NCI-H2171 treated with DMSO at 0.1 percent for 48 hours (cell line): ENCODE data around the gene PCBP3.
A peak's percentile ranks its signal among the peaks of the same experiment; 100 is the strongest.
"Not testable (repeated sequence)": the region's sequence is repeated elsewhere in the genome, so short reads cannot be mapped to it uniquely, and the experiment has no call there.

Experiments
- DNase-seq: peaks from one replicate; lab custom pipeline; 2025; lab: John Stamatoyannopoulos, UW

The PCBP3 gene

GRCh38 chr21:45945868-45946210 lies 302.3 kb downstream of the PCBP3 start:
- DNase-seq = no peak

DNA sequence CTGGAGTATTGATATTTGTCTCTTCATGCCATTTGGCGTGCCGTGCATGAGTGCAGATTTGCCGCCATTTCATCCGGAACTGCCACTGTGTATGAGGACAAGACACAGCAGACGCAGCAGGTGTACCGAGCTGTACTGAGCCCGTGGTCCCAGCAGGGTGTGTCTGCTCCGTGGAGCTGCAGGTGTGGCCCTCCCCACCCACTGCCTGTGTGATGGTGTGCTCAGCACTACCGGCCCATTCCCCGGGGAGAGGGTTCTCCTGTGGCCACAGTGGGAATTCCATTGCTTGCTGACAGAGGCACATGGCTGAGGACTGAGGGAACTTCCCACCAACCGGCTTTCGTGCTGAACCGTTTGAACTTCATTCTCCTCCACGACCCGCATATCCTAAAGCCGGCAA lies 303.8 kb downstream of the PCBP3 start:
- peak; percentile 24 for DNase-seq

GRCh38 chr21:45947716-45948255 lies 304.3 kb downstream of the PCBP3 start:
- no peak for DNase-seq

DNA sequence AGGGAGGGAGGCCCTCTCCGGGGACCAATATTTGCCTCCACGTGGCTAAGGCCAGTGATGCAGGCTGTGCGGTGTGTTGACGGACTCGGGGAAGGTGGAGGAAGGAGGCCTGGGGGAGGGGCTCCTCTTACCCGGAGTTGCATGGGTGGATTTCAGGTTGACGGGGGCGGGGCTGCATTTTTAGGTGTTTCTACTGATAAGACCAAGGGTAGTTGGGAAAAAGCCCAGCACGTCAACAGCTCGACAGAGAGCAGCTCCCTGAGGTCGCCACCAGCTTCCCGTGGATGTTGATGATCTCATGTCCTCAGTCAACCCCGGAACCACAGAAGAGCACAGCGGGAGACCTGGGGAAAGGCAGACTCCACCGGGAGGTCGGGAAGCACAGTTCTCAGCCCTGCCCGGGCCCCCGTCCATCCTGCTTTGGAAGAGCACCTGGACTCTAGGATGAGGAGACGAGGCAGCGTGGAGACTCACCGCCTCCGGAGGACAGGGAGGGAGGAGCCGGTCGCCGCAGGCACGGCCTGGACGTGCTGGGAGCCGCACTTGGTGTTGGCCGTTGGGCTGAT lies 305.1 kb downstream of the PCBP3 start:
- no peak for DNase-seq

DNA sequence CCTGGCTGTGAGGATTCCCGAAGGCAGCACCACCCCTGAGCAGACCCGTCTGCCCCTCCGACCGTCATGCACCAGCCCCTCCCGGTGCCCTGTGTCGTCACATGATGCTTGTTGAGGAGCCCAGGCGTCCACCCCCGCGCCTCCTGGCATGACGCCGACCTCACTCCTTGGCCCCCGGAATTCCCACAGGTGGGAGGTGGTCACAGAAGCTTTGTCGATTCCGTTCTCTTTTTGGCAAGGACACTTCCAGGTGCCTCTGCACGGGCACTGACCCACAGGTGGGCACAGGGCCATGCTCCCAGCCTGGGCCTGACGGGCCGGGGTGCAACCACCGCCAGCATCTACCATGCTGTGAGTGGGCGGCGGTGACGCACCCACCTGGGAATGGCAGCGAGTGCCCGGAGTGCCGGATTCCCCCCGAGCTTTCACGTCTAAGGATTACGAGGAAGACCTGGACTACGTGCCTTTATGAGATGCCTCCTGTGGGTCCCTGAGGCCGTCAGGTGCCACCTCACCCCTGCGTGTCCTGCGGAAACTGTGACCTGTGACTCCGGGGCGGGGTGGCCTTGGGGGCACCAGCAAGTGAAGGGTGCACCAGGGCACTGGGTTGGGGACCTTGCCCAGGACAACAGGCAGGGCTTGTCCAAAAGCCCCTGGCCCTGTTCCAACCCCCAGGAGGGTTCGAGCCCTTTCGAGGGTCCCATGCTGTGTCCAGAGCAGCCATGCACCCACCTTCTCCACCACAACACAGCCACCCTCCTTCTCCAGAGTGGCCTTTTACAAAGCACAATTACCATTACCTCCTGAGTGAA lies 306.6 kb downstream of the PCBP3 start:
- peak; percentile 33 for DNase-seq

GRCh38 chr21:45950740-45951515 lies 307.4 kb downstream of the PCBP3 start:
- peak; percentile 94 for DNase-seq

DNA sequence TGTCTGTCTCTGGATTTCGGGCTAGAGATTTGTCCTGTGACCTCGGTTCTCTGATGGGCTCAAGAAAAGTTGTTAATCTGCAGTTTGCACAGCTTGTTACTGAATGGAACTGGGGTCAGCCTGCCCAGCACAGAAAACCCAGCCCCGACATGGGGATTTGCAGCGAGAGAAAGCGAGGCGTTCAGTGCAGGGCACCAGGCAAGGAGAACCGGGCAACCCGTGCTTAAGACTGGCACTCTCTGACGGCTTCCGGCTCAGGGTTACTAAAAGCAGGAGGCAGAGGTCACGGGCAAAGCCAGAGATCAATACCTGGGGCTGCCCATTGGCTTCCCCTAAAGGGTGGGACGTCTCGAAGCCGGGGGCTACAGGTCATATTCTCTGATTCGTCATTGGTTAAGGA lies 308.2 kb downstream of the PCBP3 start:
- no peak for DNase-seq

DNA sequence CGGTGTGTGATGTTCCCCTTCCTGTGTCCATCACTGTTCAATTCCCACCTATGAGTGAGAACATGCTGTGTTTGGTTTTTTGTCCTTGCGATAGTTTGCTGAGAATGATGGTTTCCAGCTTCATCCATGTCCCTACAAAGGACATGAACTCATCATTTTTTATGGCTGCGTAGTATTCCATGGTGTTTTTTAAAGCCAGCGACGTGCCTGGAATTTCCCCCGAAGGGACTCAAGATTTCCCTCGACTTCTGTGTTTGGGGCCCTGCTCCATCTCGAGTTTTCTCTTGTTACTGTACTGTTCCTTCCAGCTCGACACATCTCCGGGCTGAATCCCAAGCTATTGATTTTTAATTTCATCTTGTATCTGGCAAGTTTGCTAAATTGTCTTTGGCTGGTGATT lies 309.0 kb downstream of the PCBP3 start:
- not testable (repeated sequence) for DNase-seq

GRCh38 chr21:45952974-45953373 lies 309.4 kb downstream of the PCBP3 start:
- no peak for DNase-seq

DNA sequence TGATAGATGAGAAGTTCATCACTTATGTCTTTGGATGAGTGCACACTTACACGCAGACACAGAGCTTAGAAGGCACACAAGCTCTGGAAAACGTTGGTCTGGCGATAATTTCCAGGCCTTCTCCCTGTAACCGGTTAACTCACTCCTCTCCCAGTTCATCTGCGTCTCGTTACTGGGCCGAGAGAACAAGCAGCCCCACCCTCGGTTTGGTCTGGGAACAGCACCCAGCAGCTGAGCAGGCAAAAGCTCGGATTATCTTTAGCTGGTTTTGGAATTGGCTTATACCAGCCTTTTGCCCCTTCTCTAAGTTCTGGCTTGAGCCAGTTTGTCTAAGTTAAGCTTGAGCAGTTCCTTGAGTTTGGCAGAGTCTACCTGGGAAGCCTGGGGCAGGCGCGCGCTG lies 310.7 kb downstream of the PCBP3 start:
- DNase-seq = no peak

- DNase-seq = no peak
These were observed 311.4 kb downstream of the PCBP3 start for GRCh38 chr21:45954921-45955320.

DNA sequence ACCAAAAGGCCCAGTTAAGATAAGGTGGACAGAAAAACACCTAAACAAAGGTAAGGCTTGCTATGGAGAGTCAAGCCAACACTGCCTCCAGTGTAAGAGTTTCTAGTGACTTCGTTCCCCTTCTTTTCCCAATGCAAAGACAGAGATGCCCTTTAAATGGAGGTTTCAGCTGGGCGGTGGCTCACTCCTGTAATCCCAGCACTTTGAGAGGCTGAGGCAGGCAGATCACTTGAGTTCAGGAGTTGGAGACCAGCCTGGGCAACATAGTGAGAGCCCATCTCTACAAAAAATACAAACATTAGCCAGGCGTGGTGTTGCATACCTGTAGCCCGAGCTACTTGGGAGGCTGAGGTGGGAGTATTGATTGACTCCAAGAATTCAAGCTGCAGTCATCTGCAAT lies 314.0 kb downstream of the PCBP3 start:
- no peak for DNase-seq

DNA sequence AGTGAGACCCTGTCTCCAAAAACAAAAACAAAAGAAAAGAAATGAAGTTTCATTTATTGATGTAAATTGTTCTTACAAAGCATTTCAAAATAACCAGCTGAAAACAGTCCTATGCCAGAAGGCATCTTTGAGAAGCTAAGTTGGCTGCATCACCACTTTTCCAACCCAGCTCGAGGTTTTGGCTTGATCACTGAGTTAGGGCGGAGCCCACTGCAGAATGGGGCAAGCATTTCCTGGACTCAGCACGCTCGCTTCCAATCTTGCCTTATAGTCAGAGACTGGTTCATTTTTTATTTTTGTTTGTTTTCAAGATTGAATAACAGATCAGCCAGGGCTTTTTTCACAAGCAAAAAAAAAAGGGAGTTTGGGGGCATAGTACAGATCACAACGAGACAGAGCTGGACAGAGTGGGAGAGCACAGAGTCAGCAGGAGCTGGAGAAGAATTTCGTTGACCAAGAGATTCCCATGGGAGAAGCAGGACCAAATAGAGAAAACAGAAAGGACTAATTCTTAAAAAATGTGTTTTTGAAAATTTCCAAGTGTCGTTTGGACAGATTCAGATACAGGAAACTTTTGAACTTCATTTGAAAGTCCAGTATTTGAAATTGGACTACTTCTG lies 314.6 kb downstream of the PCBP3 start:
- no peak for DNase-seq

DNA sequence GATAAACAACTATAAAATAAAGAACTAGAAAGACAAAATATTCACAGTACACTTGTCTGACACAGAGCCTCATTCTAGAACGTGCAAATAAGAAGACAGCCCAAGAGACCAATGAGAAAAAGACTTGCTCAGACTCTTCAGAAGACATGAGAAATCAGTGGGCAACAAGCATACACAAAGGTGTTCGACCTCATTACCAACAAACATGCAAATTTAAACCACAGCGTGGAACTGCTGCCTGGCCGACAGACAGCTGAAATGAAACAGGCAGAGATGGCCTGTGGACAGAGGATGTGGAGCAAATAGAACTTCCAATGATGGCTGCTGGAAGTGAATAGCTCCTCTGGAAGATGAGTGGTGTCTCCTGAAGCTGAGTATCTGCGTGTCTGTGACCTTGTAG lies 315.7 kb downstream of the PCBP3 start:
- DNase-seq = no peak

GRCh38 chr21:45959779-45960390 lies 316.4 kb downstream of the PCBP3 start:
- DNase-seq = no peak

GRCh38 chr21:45961408-45961807 lies 317.9 kb downstream of the PCBP3 start:
- DNase-seq = not testable (repeated sequence)

- DNase-seq = no peak
These were observed 319.2 kb downstream of the PCBP3 start for GRCh38 chr21:45962531-45963231.

DNA sequence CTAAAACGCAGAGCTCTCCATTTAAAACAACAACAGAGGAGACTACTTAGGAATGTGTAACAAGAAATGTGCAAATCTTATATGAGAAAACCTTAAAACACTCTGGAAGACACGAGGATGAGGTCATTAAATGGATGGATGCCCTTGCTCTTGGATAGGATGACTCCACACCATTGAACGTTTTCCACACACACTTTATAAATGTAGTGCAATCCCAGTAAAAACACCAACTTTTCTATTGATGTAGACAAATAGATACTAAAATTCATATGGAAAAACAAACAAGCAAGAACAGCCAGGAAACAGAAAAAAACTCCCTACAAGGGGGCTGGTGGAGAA lies 319.7 kb downstream of the PCBP3 start:
- DNase-seq = no peak

- DNase-seq = no peak
These were observed 321.1 kb downstream of the PCBP3 start for GRCh38 chr21:45964649-45965048.

- no peak for DNase-seq
These were observed 321.7 kb downstream of the PCBP3 start for GRCh38 chr21:45965084-45965809.
